Right lobe of liver (tissue), 6 donors: ENCODE data around the gene C11orf58. TPM values are rescaled to one million over a fixed set of nuclear protein-coding genes. Genes with fewer than 3 reads are reported as not detected.

Experiments used
- ATAC-seq, 4 donors: fragments of 200-7000 bp; cut with Tn5 transposase; one replicate each; pipeline ENCODE4 v1.9.1; 2020; ENCODE audit warnings: mild to moderate bottlenecking in 4 of 4, moderate library complexity in 4 of 4
- DNase-seq, 3 donors: peaks; one replicate each; pipeline ENCODE4 v3.0.0-alpha.2; 2020
- H3K27ac ChIP-seq, 3 donors: fragments of 200-600 bp; one replicate each; pipeline ENCODE4 v1.8.0; 2022
- H3K27me3 ChIP-seq, 2 donors: fragments of 200-600 bp; one replicate each; pipeline ENCODE4 v1.8.0; 2022
- H3K36me3 ChIP-seq, 4 donors: fragments of 200-600 bp; sonication (generic) in 1 of 4; one replicate each; pipeline versions ENCODE4 v1.5.1 to v1.8.0; 2017 to 2022; ENCODE audit warnings: control low read depth in 1 of 4
- H3K4me1 ChIP-seq, 4 donors: fragments of 200-600 bp; sonication (generic) in 1 of 4; one replicate each; pipeline versions ENCODE4 v1.5.1 to v1.8.0; 2017 to 2022; ENCODE audit warnings: control low read depth in 1 of 4
- H3K4me3 ChIP-seq, 3 donors: fragments of 200-600 bp; one replicate each; pipeline ENCODE4 v1.8.0; 2022
- H3K9me3 ChIP-seq, 4 donors: fragments of 200-600 bp; sonication (generic) in 1 of 4; one replicate each; pipeline versions ENCODE4 v1.5.1 to v1.8.0; 2017 to 2022; ENCODE audit warnings: control low read depth in 1 of 4
- CTCF ChIP-seq, 4 donors: fragments of 200-600 bp in 3 of 4; fragments of 450-650 bp in 1 of 4; IDR thresholded peaks; one replicate each; pipeline versions ENCODE4 v1.5.1 to v1.8.0; 2016 to 2022; ENCODE audit warnings: antibody characterized with exemption in 4 of 4, mild to moderate bottlenecking in 2 of 4
- POLR2A ChIP-seq: fragments of 450-650 bp; IDR thresholded peaks from one replicate; pipeline ENCODE4 v1.6.1; 2017; ENCODE audit warnings: antibody characterized with exemption, mild to moderate bottlenecking
- WGBS: methylation state at CpG from one replicate; pipeline ENCODE4 v1.1.6; 2018; ENCODE audit warnings: low coverage, low lambda C conversion rate; ENCODE audit not compliant: insufficient coverage; ENCODE audit errors: missing lambda C conversion rate; 5-methylcytosine and 5-hydroxymethylcytosine counted together
- intact Hi-C, 2 donors: fragments of 100-400 bp; cut with DNase I; formaldehyde crosslinking; loops; one replicate each; pipeline versions ENCODE4 v1.11.2 to v1.14.1; 2022
- total RNA-seq, 6 experiments: library from RNA; depleted of rRNA in 2 of 6; stranded (reverse); fragments of >200 nt in 2 of 6; fragmentation: NEBNext Ultra II Directional in 3 of 6; extraction: Animal tissue kit (Norgen Biotek cat#: 25700) in 3 of 6; gene quantifications; one replicate each; pipeline versions ENCODE4 v1.1.0 to v1.2.4, GENCODE V29; 2016 to 2023
- donor health status: DM: no; HTN: yes; CAD: no.
- donor health status: DM: no; HTN: no; CAD: no.
- donor health status: DM: no; HTN: no; CAD: no.
- donor health status: DM: no; HTN: yes; CAD: no.
- donor health status: DM: no; HTN: yes; CAD: no.

Gene C11orf58
- total RNA-seq, 6 experiments from 2014 or later = 50.3 to 79.1 (median 56.9) TPM

- Histone ChIP-seq H3K36me3 (no peaks in the 10 kb centered on the region), H3K27me3 (no peaks in the 10 kb centered on the region), H3K9me3 (no peaks in the 10 kb centered on the region), H3K4me1 (peaks cover 8 to 51% (median 26%) of the 10 kb centered on the region in 4 donors), H3K27ac (no peak overlapping the region), H3K4me3 (no peak overlapping the region)
- intact Hi-C loops = no loop called here
- ATAC-seq = no peak
- TF ChIP-seq POLR2A (no peak), CTCF (IDR thresholded peaks at IDR 0.05) (no peak)
- DNase-seq = no peak
- 80% methylated on average over 1 of the region's 2 CpGs for WGBS
Observed at GRCh38 chr11:16784666-16785065, 46.2 kb downstream of the C11orf58 start.

- Histone ChIP-seq H3K27ac (no peak overlapping the region), H3K9me3 (no peaks in the 10 kb centered on the region), H3K4me3 (no peak overlapping the region), H3K36me3 (no peaks in the 10 kb centered on the region), H3K4me1 (peaks cover 8 to 53% (median 26%) of the 10 kb centered on the region in 4 donors), H3K27me3 (no peaks in the 10 kb centered on the region)
- TF ChIP-seq POLR2A (no peak), CTCF (IDR thresholded peaks at IDR 0.05) (peak; percentile 89 to 94 (median 91))
- intact Hi-C loops = no loop called here
- peak; percentile 60 to 70 (median 66) for ATAC-seq
- WGBS = 24% methylated on average over 7 of the region's 7 CpGs
- peak; percentile 59 to 79 (median 67) for DNase-seq
Observed at GRCh38 chr11:16785520-16786128, 47.2 kb downstream of the C11orf58 start.

- WGBS = 10% methylated on average over 6 of the region's 6 CpGs
- peak; percentile 3 to 50 (median 27) for ATAC-seq
- intact Hi-C loops = no loop called here
- Histone ChIP-seq H3K4me1 (peaks cover 8 to 53% (median 26%) of the 10 kb centered on the region in 4 donors), H3K36me3 (no peaks in the 10 kb centered on the region), H3K27ac (peak overlapping the region in 2 of 3 donors; percentile 29 to 36), H3K27me3 (no peaks in the 10 kb centered on the region), H3K9me3 (no peaks in the 10 kb centered on the region), H3K4me3 (no peak overlapping the region)
- TF ChIP-seq POLR2A (no peak), CTCF (IDR thresholded peaks at IDR 0.05) (no peak)
- DNase-seq = peak in 2 of 3 donors; percentile 71 to 75
Observed at GRCh38 chr11:16786131-16786530, 47.7 kb downstream of the C11orf58 start.

GRCh38 chr11:16787035-16787742 lies 48.7 kb downstream of the C11orf58 start:
- H3K9me3 ChIP-seq = no peaks in the 10 kb centered on the region
- intact Hi-C loops = no loop called here
- H3K27ac ChIP-seq = peak overlapping the region; percentile 37 to 61 (median 50)
- ATAC-seq (peak in 3 of 4 donors; percentile 26 to 38 (median 28)), DNase-seq (no peak)
- H3K4me1 ChIP-seq = peaks cover 8 to 53% (median 26%) of the 10 kb centered on the region in 4 donors
- WGBS = 27% methylated on average over 7 of the region's 7 CpGs
- H3K36me3 ChIP-seq = no peaks in the 10 kb centered on the region
- TF ChIP-seq CTCF (IDR thresholded peaks at IDR 0.05) = no peak
- no peak for TF ChIP-seq POLR2A
- H3K27me3 ChIP-seq = no peaks in the 10 kb centered on the region
- H3K4me3 ChIP-seq = no peak overlapping the region
